ENCODE data around the gene VMAC. TPM values are rescaled to one million over a fixed set of nuclear protein-coding genes. Genes with fewer than 3 reads are reported as not detected.

Gene VMAC
- total and polyA plus RNA-seq, 2 of the 13 experiments (the other 11 are each of a cell fraction or from before 2014, with no cell fraction given): 2.4 TPM

DNA sequence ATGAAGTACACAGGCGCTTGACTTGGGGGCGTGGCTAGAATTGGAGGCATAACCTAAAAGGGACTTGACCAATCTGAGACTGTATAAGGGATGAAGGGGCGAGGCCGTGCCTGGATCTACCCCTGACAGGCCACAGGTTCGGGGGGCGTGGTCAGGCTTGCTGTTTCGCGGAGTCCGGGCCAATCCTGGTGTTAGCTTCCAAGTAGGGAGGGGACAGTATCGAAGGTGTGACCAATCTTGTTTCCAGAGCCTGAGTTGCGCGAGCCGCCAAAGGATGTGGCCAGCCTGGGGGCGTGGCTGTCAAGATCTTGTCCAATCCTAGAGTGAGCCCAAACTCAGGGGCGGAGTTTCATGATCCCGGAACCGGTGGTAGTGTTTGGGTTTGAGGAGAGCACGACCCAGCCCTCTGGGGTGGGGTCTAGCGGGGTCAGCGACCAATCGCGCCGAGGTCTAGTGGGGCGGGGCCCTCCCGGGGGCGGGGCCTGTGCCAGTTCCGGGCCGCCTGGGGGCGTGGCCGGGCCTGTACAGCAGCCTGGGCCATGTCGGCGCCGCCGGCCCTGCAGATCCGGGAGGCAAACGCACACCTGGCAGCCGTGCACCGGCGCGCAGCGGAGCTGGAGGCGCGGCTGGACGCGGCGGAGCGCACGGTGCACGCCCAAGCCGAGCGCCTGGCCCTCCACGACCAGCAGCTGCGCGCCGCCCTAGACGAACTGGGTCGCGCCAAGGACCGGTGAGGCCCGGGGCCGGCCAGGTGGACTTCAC lies at the start of gene VMAC (continued):
- TF ChIP-seq ASH2L (IDR thresholded peaks at IDR 0.05; ENCODE audit: insufficient read length, low read depth, low read length) (no peak), SRF (IDR thresholded peaks at IDR 0.05; ENCODE audit: low read depth, low read length) (peak; percentile 37; the same call in 1 of the 2 replicates), ZNF564 (CRISPR knock-in tag; IDR thresholded peaks at IDR 0.05) (no peak), ZNF570 (CRISPR knock-in tag; IDR thresholded peaks at IDR 0.05; ENCODE audit: borderline replicate concordance) (no peak), CENPT (CRISPR knock-in tag; IDR thresholded peaks at IDR 0.05; ENCODE audit: low read depth) (no peak), HNRNPH1 (optimal IDR thresholded peaks at IDR 0.05; ENCODE audit: low read depth, low read length) (no peak), GZF1 (CRISPR knock-in tag; IDR thresholded peaks at IDR 0.05) (no peak), SETDB1 (CRISPR knock-in tag; IDR thresholded peaks at IDR 0.05; ENCODE audit: borderline replicate concordance) (no peak), WIZ (CRISPR knock-in tag; IDR thresholded peaks at IDR 0.05) (no peak), RAD21 (CRISPR knock-in tag; IDR thresholded peaks at IDR 0.05) (peak; percentile 71), HHEX (CRISPR knock-in tag; IDR thresholded peaks at IDR 0.05) (no peak), MIXL1 (CRISPR knock-in tag; IDR thresholded peaks at IDR 0.05) (no peak), KLF16 (CRISPR knock-in tag; IDR thresholded peaks at IDR 0.05) (no peak; a peak in 1 of 4 replicates), ZIK1 (CRISPR knock-in tag; IDR thresholded peaks at IDR 0.05; ENCODE audit: borderline replicate concordance, low read depth) (no peak), NCOA1 (CRISPR knock-in tag; IDR thresholded peaks at IDR 0.05) (no peak), ELF3 (CRISPR knock-in tag; IDR thresholded peaks at IDR 0.05) (peak; percentile 8; the same call in 1 of the 2 replicates), PAF1 (CRISPR knock-in tag; IDR thresholded peaks at IDR 0.05) (no peak), ARHGAP35 (CRISPR knock-in tag; IDR thresholded peaks at IDR 0.05; ENCODE audit: borderline replicate concordance) (no peak)
- TF ChIP-seq, protein P1, sequence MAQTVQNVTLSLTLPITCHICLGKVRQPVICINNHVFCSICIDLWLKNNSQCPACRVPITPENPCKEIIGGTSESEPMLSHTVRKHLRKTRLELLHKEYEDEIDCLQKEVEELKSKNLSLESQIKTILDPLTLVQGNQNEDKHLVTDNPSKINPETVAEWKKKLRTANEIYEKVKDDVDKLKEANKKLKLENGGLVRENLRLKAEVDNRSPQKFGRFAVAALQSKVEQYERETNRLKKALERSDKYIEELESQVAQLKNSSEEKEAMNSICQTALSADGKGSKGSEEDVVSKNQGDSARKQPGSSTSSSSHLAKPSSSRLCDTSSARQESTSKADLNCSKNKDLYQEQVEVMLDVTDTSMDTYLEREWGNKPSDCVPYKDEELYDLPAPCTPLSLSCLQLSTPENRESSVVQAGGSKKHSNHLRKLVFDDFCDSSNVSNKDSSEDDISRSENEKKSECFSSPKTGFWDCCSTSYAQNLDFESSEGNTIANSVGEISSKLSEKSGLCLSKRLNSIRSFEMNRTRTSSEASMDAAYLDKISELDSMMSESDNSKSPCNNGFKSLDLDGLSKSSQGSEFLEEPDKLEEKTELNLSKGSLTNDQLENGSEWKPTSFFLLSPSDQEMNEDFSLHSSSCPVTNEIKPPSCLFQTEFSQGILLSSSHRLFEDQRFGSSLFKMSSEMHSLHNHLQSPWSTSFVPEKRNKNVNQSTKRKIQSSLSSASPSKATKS (CRISPR knock-in tag; IDR thresholded peaks at IDR 0.05): no peak
- TF ChIP-seq, protein P2, sequence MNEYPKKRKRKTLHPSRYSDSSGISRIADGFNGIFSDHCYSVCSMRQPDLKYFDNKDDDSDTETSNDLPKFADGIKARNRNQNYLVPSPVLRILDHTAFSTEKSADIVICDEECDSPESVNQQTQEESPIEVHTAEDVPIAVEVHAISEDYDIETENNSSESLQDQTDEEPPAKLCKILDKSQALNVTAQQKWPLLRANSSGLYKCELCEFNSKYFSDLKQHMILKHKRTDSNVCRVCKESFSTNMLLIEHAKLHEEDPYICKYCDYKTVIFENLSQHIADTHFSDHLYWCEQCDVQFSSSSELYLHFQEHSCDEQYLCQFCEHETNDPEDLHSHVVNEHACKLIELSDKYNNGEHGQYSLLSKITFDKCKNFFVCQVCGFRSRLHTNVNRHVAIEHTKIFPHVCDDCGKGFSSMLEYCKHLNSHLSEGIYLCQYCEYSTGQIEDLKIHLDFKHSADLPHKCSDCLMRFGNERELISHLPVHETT (CRISPR knock-in tag; conservative IDR thresholded peaks at IDR 0.05): no peak
- TF ChIP-seq, protein P3, sequence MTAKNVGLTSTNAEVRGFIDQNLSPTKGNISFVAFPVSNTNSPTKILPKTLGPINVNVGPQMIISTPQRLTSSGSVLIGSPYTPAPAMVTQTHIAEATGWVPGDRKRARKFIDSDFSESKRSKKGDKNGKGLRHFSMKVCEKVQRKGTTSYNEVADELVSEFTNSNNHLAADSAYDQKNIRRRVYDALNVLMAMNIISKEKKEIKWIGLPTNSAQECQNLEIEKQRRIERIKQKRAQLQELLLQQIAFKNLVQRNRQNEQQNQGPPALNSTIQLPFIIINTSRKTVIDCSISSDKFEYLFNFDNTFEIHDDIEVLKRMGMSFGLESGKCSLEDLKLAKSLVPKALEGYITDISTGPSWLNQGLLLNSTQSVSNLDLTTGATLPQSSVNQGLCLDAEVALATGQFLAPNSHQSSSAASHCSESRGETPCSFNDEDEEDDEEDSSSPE (CRISPR knock-in tag; IDR thresholded peaks at IDR 0.05): no peak; the same call in 1 of the 2 replicates
- TF ChIP-seq, protein P4, sequence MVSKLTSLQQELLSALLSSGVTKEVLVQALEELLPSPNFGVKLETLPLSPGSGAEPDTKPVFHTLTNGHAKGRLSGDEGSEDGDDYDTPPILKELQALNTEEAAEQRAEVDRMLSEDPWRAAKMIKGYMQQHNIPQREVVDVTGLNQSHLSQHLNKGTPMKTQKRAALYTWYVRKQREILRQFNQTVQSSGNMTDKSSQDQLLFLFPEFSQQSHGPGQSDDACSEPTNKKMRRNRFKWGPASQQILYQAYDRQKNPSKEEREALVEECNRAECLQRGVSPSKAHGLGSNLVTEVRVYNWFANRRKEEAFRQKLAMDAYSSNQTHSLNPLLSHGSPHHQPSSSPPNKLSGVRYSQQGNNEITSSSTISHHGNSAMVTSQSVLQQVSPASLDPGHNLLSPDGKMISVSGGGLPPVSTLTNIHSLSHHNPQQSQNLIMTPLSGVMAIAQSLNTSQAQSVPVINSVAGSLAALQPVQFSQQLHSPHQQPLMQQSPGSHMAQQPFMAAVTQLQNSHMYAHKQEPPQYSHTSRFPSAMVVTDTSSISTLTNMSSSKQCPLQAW (CRISPR knock-in tag; IDR thresholded peaks at IDR 0.05): no peak
- TF ChIP-seq, protein P5, sequence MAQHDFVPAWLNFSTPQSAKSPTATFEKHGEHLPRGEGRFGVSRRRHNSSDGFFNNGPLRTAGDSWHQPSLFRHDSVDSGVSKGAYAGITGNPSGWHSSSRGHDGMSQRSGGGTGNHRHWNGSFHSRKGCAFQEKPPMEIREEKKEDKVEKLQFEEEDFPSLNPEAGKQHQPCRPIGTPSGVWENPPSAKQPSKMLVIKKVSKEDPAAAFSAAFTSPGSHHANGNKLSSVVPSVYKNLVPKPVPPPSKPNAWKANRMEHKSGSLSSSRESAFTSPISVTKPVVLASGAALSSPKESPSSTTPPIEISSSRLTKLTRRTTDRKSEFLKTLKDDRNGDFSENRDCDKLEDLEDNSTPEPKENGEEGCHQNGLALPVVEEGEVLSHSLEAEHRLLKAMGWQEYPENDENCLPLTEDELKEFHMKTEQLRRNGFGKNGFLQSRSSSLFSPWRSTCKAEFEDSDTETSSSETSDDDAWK (CRISPR knock-in tag; IDR thresholded peaks at IDR 0.05): no peak
